GOT3 (cell line): ENCODE results near the gene ATG5.
"Not testable (repeated sequence)": the region's sequence is repeated elsewhere in the genome, so short reads cannot be mapped to it uniquely, and the experiment has no call there.

Experiments
- DNase-seq: peaks from one replicate; lab custom pipeline; 2025; ENCODE audit warnings: mixed read lengths; lab: John Stamatoyannopoulos, UW

The ATG5 gene

GRCh38 chr6:106309766-106310373, 15.7 kb downstream of the ATG5 start:
- no peak for DNase-seq

DNA sequence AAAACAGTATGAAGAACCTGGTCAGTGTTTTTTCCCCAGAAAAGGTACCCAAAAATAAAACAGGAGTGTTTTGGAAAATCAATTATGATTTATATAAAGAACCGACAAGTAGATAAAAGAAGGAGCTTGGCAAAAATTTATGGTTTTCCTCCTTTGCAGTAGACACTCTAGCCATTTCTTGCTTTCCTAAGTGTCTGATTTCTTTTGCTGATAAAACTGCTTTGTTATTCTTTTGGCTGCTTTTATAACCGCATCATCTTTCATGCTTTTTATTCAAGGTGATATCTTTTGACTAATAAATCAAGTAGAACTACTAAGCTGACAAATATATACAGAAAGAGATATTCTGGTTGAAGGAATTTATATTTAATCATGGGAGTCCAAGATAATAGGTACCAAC, 16.6 kb downstream of the ATG5 start:
- DNase-seq: no peak

- no peak for DNase-seq
These were observed 19.8 kb downstream of the ATG5 start for GRCh38 chr6:106305740-106306139.

DNA sequence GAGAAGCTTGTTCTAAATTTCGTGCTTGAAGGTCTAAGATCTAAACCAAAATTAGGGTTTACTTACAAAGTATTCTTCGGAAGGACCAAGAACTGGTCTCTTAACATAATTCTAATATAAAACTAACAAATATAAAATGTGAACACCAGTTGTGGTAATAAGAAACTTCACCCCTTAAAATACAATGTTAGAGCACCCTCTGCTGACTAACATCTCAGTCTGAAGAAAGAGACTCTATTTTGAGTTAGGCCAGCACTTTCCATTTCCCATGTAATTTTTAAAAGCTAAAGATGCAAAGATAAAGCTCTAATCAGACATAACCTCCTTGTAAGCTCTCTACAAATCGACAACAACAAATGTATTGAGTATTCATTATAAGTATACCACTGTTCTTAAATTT, 24.6 kb downstream of the ATG5 start:
- no peak for DNase-seq

DNA sequence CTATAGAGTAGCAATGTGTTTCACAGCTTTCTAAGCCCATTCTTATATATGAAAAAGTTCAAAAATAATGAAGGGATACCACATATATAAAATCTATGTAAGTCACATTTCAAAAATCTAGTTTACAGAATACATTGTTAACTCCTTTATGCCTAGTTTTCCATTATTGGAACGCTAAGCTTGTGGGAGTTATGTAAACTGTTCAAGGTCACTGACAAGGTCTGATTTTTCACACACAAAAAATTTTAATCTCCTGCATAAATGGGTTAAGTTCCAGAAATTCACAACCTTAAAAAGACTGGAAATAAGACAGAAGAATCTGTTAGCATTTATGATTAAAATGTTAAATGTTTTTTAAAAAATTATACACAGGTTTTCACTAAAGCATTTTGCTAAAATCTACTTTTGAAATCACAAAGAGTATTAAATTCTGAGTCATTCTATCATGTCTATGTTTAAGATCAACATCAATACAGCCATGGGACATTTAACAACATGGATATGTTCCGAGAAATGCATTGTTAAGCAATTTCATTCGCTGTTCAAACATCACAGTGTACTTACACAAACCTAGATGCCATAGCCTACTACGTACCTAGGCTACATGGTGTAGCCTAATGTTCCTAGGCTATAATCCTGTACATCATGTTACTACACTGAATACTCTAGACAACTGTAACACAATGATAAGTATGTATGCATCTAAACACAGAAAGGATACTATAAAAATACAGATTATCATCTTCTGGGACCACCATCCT, 25.4 kb downstream of the ATG5 start:
- DNase-seq: no peak

DNA sequence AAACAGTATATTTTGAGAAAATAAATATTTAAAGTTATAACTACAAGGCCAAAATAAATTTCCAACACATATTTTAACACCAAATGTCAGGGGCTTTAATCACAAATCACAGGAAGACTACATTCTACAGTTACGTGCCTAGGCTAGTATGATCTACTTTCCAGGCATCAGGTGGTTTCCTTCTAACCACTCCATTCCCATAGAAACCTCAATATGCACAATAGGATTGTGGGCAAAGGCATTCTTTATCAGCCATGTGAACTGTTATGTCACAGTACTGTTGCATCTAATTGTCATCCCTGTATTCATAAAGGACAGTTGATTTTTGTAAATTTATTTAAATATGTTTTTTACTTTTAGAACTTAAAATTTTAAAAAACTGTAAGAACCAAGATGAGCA, 32.4 kb downstream of the ATG5 start:
- DNase-seq: no peak

GRCh38 chr6:106290954-106291353, 34.6 kb downstream of the ATG5 start:
- DNase-seq: no peak

- no peak for DNase-seq
These were observed 35.5 kb downstream of the ATG5 start for GRCh38 chr6:106290032-106290431.

- DNase-seq: no peak
These were observed 38.3 kb downstream of the ATG5 start for GRCh38 chr6:106287215-106287614.

- DNase-seq: no peak
These were observed 38.8 kb downstream of the ATG5 start for GRCh38 chr6:106286746-106287145.

- DNase-seq: no peak
These were observed 42.1 kb downstream of the ATG5 start for GRCh38 chr6:106283481-106283880.

DNA sequence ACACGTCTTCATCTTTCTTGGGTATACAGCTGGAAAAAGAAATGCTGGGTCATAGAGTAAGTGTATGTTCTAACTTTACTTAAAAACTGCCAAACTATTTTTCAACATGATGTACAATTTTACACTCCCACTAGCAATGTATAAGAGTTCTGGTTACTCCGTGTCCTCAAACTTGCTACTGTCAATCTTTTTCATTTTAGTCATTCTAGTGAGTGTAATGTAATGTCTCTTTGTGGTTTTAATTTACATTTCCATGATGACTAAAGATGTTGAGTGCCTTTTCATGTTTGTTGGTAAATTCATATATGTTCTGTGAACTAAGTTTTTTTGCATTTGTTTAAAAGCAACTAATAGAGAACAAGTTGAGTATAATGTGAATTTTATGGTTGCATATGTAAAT, 43.9 kb downstream of the ATG5 start:
- no peak for DNase-seq

DNA sequence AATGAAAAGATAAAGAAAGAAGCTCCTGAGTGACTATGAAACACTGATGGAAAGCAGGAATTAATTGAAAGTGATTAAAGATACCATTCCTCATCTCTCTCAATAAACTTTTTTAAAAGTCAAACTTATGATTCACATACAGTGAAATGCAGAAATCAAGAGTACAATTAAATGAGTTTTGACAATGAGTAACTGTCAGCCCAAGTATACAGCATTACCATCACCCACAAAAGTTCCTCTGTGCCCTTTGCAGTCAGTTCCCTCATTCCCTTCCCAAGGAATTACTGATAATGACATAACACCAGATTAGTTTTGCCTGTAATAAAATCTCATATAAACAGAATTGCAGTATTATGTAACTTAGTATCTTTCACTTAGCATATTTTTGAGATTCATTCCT, 44.5 kb downstream of the ATG5 start:
- DNase-seq: no peak

DNA sequence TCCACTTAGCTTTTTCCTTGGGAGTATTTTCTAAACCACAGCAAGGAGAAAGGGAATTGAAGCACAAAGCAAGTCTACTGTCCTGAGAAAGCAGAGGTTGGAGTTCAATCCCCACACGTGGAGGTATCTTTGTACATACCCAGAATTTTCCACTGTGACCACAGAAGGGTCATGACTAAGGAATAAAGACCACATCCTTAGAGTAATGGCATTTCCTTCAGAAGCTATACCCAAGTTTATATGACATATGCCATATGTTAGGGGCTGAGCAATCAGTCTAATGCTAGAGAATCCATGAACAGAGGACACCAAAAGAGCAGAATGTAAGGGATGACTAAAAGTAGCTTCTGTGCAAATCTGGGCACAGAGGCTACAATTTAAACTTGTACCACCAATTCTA, 46.4 kb downstream of the ATG5 start:
- no peak for DNase-seq

GRCh38 chr6:106275692-106276091, 49.9 kb downstream of the ATG5 start:
- DNase-seq: no peak

DNA sequence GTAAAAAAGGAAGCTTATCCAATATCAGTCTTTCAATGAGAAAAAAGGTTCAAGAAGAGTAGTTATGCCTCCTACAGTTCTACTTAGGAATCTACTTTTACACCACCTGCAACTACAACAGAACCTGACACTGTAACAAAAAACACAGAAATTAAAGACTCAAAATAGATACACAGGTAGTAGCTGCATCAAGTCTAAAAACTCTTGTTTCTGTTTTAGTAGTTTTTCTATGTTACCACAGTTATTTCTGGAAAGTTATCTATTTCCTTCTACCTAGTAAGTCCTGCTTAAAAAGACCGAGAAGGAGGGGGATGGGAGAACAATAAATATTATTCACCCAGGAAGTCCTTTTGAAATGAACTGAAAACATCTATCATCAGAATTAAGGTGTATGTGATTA, 52.5 kb downstream of the ATG5 start:
- no peak for DNase-seq

DNA sequence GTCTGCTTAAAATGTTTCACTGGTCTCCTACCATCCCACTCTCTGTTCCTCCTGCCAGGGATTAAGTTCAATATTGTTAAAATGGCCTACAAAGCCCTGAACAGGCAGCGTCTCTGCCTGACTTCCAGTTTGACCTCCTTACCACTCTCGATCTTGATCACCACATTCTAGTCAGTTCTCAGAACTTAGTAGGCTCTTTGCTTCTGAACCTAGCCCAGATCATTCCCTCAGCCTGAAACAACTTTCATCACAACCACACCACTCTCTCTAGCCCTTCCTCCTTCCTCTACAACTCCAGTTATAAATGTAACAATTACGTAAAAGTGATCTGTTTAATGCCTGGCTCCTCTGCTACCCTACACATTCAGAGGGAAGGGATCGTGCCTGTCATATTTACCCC, 53.3 kb downstream of the ATG5 start:
- DNase-seq: no peak

GRCh38 chr6:106270414-106270813, 55.1 kb downstream of the ATG5 start:
- no peak for DNase-seq

- DNase-seq: not testable (repeated sequence)
These were observed 56.2 kb downstream of the ATG5 start for GRCh38 chr6:106269268-106269919.

DNA sequence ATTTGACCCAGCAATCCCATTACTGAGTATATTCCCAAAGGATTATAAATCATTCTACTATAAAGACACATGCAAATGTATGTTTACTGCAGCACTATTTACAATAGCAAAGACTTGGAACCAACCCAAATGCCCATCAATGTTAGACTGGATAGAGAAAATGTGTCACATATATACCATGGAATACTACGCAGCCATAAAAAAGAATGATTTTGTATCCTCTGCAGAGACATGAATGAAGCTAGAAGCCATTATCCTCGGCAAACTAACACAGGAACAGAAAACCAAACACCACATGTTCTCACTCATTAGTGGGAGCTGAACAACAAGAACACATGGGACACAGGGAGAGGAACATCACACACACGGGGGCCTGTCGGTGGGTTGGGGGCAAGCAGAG, 57.1 kb downstream of the ATG5 start:
- DNase-seq: not testable (repeated sequence)

DNA sequence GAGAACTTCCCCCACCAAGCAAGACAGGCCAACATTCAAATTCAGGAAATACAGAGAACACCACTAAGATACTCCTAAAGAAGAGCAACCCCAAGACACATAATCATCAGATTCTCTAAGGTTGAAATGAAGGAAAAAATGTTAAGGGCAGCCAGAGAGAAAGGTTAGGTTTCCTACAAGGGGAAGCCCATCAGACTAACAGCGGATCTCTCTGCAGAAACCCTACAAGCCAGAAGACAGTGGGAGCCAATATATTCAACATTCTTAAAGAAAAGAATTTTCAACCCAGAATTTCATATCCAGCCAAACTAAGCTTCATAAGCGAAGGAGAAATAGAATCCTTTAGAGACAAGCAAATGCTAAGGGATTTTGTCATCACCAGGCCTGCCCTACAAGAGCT, 61.1 kb downstream of the ATG5 start:
- not testable (repeated sequence) for DNase-seq

DNA sequence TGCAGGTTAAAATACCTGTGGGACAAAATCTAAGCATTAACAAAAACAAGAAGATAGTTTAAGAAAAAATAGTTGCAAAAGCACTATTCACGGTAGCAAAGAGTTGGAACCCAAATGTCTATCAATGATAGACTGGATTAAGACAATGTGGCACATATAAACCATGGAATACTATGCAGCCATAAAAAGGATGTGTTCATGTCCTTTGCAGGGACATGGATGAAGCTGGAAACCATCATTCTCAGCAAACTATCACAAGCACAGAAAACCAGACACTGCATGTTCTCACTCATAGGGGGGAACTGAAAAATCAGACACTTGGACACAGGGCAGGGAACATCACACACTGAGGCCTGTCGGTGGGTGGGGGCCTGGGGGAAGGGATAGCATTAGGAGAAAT, 65.8 kb downstream of the ATG5 start:
- not testable (repeated sequence) for DNase-seq

- no peak for DNase-seq
These were observed 66.8 kb downstream of the ATG5 start for GRCh38 chr6:106258726-106259125.
